ENCODE measurements around the gene LYRM4. TPM values are rescaled to one million over a fixed set of nuclear protein-coding genes. Genes with fewer than 3 reads are reported as not detected.
A peak's percentile ranks its signal among the peaks of the same experiment; 100 is the strongest.

The LYRM4 gene
- total RNA-seq, 1 donor from 2014 or later = 19.2 TPM

DNA sequence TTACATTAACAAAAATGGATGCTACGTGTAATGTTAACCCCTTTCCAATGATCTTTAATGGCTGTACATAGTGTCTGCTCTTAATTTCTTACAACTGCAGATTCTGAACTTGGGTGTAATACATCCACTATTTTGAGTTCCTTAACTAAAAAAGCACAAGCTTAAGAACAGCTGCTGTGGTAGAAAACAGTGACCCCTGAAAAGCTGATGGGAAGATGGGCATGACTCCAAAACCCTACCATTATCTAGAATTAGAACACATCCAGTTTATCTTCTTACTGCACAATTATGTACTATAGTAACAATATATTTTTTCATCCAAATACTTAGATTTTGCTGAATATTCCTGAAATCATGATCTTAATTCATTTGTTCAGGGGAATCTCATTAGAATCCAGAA lies 49.3 kb downstream of the LYRM4 start:
- DNase-seq (ENCODE audit: extremely low spot score in 2 of 2) = no peak
- intact Hi-C loops (cut with DNase I) = no loop called here
- no peak for TF ChIP-seq POLR2A (IDR thresholded peaks at IDR 0.05)
- no peak for TF ChIP-seq CTCF (IDR thresholded peaks at IDR 0.05)
- no peak for TF ChIP-seq POLR2AphosphoS5 (IDR thresholded peaks at IDR 0.05; ENCODE audit: insufficient read depth in 1 of 2, low read depth in 1 of 2)
- H3K9me3 ChIP-seq = no peaks in the 10 kb centered on the region
- peaks cover 12% of the 10 kb centered on the region for H3K4me1 ChIP-seq
- peaks cover 0 to 17% of the 10 kb centered on the region in 2 donors for H3K36me3 ChIP-seq
- H3K27ac ChIP-seq = no peak overlapping the region
- no peak overlapping the region for H3K4me3 ChIP-seq
- H3K27me3 ChIP-seq = no peaks in the 10 kb centered on the region

DNA sequence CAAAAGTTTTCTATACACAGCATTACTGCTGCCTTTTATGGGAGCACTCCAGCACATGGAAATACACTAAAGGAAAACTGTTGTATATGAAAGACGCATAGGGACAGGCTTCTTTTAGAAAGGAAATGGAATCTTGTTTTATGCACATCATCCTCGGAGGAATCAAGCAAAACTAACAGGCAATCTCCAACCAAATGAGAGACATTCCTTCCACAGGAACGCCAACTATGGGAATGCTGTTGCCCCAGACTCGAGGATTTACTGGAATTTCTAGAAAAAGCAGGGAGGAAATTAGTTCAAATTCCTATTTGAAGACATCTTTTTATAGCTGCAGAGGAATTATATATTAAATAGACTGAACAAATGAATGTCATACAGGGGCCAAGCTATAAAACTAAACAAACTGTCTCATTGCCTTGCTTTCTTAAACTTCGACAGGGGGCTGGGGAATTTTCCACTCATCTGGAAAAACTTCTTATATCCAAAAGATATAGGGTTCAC lies 52.2 kb downstream of the LYRM4 start:
- intact Hi-C loops (cut with DNase I) = no loop called here
- Histone ChIP-seq H3K27me3 (no peaks in the 10 kb centered on the region), H3K4me1 (peaks cover 38% of the 10 kb centered on the region), H3K27ac (peak overlapping the region; percentile 40), H3K9me3 (no peaks in the 10 kb centered on the region), H3K4me3 (no peak overlapping the region), H3K36me3 (peaks cover 0 to 9% of the 10 kb centered on the region in 2 donors)
- no peak for DNase-seq (ENCODE audit: extremely low spot score in 2 of 2)
- TF ChIP-seq CTCF (IDR thresholded peaks at IDR 0.05) (no peak), POLR2AphosphoS5 (IDR thresholded peaks at IDR 0.05; ENCODE audit: insufficient read depth in 1 of 2, low read depth in 1 of 2) (no peak), POLR2A (IDR thresholded peaks at IDR 0.05) (no peak)

GRCh38 chr6:5208057-5208456 lies 52.7 kb downstream of the LYRM4 start:
- peak overlapping the region; percentile 40 for H3K27ac ChIP-seq
- no peaks in the 10 kb centered on the region for H3K9me3 ChIP-seq
- TF ChIP-seq CTCF (IDR thresholded peaks at IDR 0.05) (no peak), POLR2A (IDR thresholded peaks at IDR 0.05) (no peak), POLR2AphosphoS5 (IDR thresholded peaks at IDR 0.05; ENCODE audit: insufficient read depth in 1 of 2, low read depth in 1 of 2) (no peak)
- no peak for DNase-seq (ENCODE audit: extremely low spot score in 2 of 2)
- H3K4me3 ChIP-seq = no peak overlapping the region
- no peaks in the 10 kb centered on the region for H3K27me3 ChIP-seq
- H3K4me1 ChIP-seq = peaks cover 43% of the 10 kb centered on the region
- H3K36me3 ChIP-seq = peaks cover 0 to 4% of the 10 kb centered on the region in 2 donors
- intact Hi-C loops (cut with DNase I) = no loop called here

DNA sequence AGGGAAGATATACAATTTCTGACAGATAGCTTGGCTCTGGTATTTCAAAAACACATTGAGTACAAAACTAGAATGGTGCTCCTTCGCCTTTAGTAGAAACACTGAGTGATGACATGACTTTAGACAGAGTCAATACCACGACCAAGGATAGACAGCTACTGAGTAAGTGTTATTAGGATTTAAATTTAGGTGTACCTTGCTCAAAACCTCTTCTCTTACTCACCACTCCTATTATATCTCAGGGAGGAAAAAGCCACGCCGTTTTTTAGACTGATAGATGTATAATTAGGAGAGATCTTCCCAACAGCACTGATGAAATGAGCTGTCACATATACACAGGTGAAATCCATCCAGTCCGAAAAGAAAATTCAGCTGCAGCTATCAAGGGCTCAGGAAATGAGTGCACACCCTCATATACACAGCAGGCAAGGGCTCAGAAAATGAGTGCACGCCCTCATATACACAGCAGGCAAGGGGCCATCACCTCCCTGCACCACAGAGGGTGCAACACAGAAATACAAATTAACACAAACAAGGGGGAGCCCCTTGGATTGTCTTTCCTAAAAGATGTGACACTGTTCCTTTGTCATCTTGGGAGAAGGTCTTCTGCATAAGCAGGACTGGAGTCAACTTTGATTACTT lies 53.7 kb downstream of the LYRM4 start:
- intact Hi-C loops (cut with DNase I) = no loop called here
- H3K27ac ChIP-seq = peak overlapping the region; percentile 22
- peaks cover 50% of the 10 kb centered on the region for H3K4me1 ChIP-seq
- H3K36me3 ChIP-seq = no peaks in the 10 kb centered on the region
- TF ChIP-seq CTCF (IDR thresholded peaks at IDR 0.05) (no peak), POLR2AphosphoS5 (IDR thresholded peaks at IDR 0.05; ENCODE audit: insufficient read depth in 1 of 2, low read depth in 1 of 2) (no peak), POLR2A (IDR thresholded peaks at IDR 0.05) (no peak)
- no peak for DNase-seq (ENCODE audit: extremely low spot score in 2 of 2)
- H3K4me3 ChIP-seq = no peak overlapping the region
- no peaks in the 10 kb centered on the region for H3K9me3 ChIP-seq
- H3K27me3 ChIP-seq = no peaks in the 10 kb centered on the region
